HepG2 (cell line): ENCODE data around the gene ZSWIM7. TPM values are rescaled to one million over a fixed set of nuclear protein-coding genes. Genes with fewer than 3 reads are reported as not detected.

ENCODE experiments used
- ATAC-seq: fragments of 200-7000 bp; cut with Tn5 transposase; 3 replicates; pipeline ENCODE4 v1.9.1; 2020; ENCODE audit warnings: mild to moderate bottlenecking, moderate library complexity
- BruUV-seq: library from RNA; stranded (reverse); fragments of 400-500 nt; replicated peaks from 2 replicates; lab custom pipeline; 2021; lab: Mats Ljungman, UMichigan
- CTCF ChIA-PET: fragments of 300-600 bp; formaldehyde crosslinking; extraction: SDS; loops from one replicate; lab custom pipeline; 2021; ENCODE audit warnings: low total read pairs, inconsistent platforms, low intra/inter-chr PET ratio; lab: Yijun Ruan, JAX
- POLR2A ChIA-PET: fragments of 350-600 bp; sonication (Branson Sonifier 250); formaldehyde crosslinking; loops from one replicate; lab custom pipeline; 2020; ENCODE audit warnings: antibody characterized with exemption, inconsistent platforms; lab: Yijun Ruan, JAX
- DNase-seq: peaks from one replicate; pipeline ENCODE4 v3.0.0-alpha.2; 2015; ENCODE audit warnings: low spot score
- FAIRE-seq: peaks from 3 replicates; lab custom pipeline; 2011; peaks lifted over from hg19 to GRCh38; lab: Jason Lieb, UNC
- H2AFZ ChIP-seq: one replicate; pipeline ENCODE4 v1.6.1; 2011; ENCODE audit warnings: low read length, inconsistent platforms
- H3K27ac ChIP-seq: fragments of 300-600 bp; 3 replicates; pipeline ENCODE4 v1.8.0; 2011; ENCODE audit warnings: mixed run types, mild to moderate bottlenecking, mixed read lengths, low read length, inconsistent platforms; ENCODE audit not compliant: insufficient read depth; ENCODE audit errors: extremely low read length
- H3K27me3 ChIP-seq, 2 experiments: fragments of 200-600 bp in 1 of 2; 2 replicates in 1 of 2; 3 replicates in 1 of 2; pipeline versions ENCODE4 v1.6.0 to v1.8.0; 2011; ENCODE audit warnings: low read length in 2 of 2, mild to moderate bottlenecking in 2 of 2, moderate library complexity in 2 of 2, inconsistent platforms in 1 of 2; ENCODE audit not compliant: insufficient read depth in 2 of 2, control insufficient read depth in 1 of 2
- H3K36me3 ChIP-seq, 2 experiments: fragments of 200-600 bp in 1 of 2; replicated peaks in 1 of 2; 2 replicates in 1 of 2; 3 replicates in 1 of 2; pipeline versions ENCODE4 v1.5.1 to v1.8.0; 2011; ENCODE audit warnings: low read length in 2 of 2, inconsistent platforms in 1 of 2; ENCODE audit not compliant: insufficient read depth in 2 of 2, control insufficient read depth in 1 of 2
- H3K4me1 ChIP-seq: 2 replicates; pipeline ENCODE4 v1.5.1; 2012; ENCODE audit warnings: low read length, inconsistent platforms; ENCODE audit not compliant: insufficient read depth
- H3K4me2 ChIP-seq: 2 replicates; pipeline ENCODE4 v1.6.0; 2011; ENCODE audit warnings: low read depth, low read length, inconsistent platforms
- H3K4me3 ChIP-seq, 3 experiments: fragments of 200-600 bp in 1 of 3; sonication (generic), shearing (Covaris generic) in 1 of 3; replicated peaks in 1 of 3; 2 replicates each; pipeline ENCODE4 v1.5.1; 2011 to 2016; ENCODE audit warnings: low read length in 3 of 3, inconsistent platforms in 2 of 3, low read depth in 2 of 3, mild to moderate bottlenecking in 2 of 3, control low read depth in 1 of 3, mixed read lengths in 1 of 3; ENCODE audit not compliant: insufficient read depth in 1 of 3
- H3K79me2 ChIP-seq: one replicate; pipeline ENCODE4 v1.6.1; 2011; ENCODE audit warnings: low read length, inconsistent platforms; ENCODE audit not compliant: insufficient read depth
- H3K9ac ChIP-seq: 2 replicates; pipeline ENCODE4 v1.6.0; 2011; ENCODE audit warnings: mild to moderate bottlenecking, low read depth, low read length, inconsistent platforms; ENCODE audit not compliant: insufficient read depth
- H3K9me3 ChIP-seq: 2 replicates; pipeline ENCODE4 v1.5.1; 2012; ENCODE audit warnings: mild to moderate bottlenecking, low read length
- H4K20me1 ChIP-seq: 2 replicates; pipeline ENCODE4 v1.6.0; 2011; ENCODE audit warnings: inconsistent platforms, mild to moderate bottlenecking, low read length, moderate library complexity; ENCODE audit not compliant: insufficient read depth
- ASH2L ChIP-seq: fragments of 300-600, 200-600 bp; sonication (generic); IDR thresholded peaks from 2 replicates; pipeline ENCODE4 v1.7.0; 2017; ENCODE audit warnings: low read depth, mild to moderate bottlenecking, moderate library complexity, mixed read lengths, low read length; ENCODE audit not compliant: insufficient read length
- CC2D1A ChIP-seq: sonication (generic); formaldehyde crosslinking; IDR thresholded peaks from 2 replicates; pipeline ENCODE4 v1.8.1; 2023; ENCODE audit warnings: mild to moderate bottlenecking, missing genetic modification reagents
- CCDC6 ChIP-seq: sonication (generic); formaldehyde crosslinking; IDR thresholded peaks from 2 replicates; pipeline ENCODE4 v1.8.1; 2022; ENCODE audit warnings: mild to moderate bottlenecking, missing genetic modification reagents, moderate library complexity
- ISL2 ChIP-seq: sonication (generic); formaldehyde crosslinking; IDR thresholded peaks from 2 replicates; pipeline ENCODE4 v1.5.0; 2020; ENCODE audit warnings: missing genetic modification reagents
- KDM2A ChIP-seq: sonication (generic); formaldehyde crosslinking; IDR thresholded peaks from 2 replicates; pipeline ENCODE4 v1.4.0; 2020; ENCODE audit warnings: low read depth, missing genetic modification reagents, borderline replicate concordance
- MAF1 ChIP-seq: sonication (generic); formaldehyde crosslinking; IDR thresholded peaks from 2 replicates; pipeline ENCODE4 v1.5.0; 2020; ENCODE audit warnings: missing genetic modification reagents, borderline replicate concordance
- MED13 ChIP-seq: sonication (generic); formaldehyde crosslinking; IDR thresholded peaks from 2 replicates; pipeline ENCODE4 v1.5.0; 2020; ENCODE audit warnings: missing genetic modification reagents
- MTF1 ChIP-seq: sonication (generic); formaldehyde crosslinking; IDR thresholded peaks from 2 replicates; pipeline ENCODE4 v1.5.0; 2020; ENCODE audit warnings: missing genetic modification reagents
- MXD4 ChIP-seq: IDR thresholded peaks from 2 replicates; pipeline ENCODE4 v1.6.1; 2016; ENCODE audit warnings: mild to moderate bottlenecking, missing biosample characterization, missing genetic modification reagents
- MYC ChIP-seq: sonication (generic); formaldehyde crosslinking; IDR thresholded peaks from 2 replicates; pipeline ENCODE4 v1.9.0; 2021; ENCODE audit warnings: missing genetic modification reagents, borderline replicate concordance
- PAF1 ChIP-seq: IDR thresholded peaks from 2 replicates; pipeline ENCODE4 v1.6.1; 2016; ENCODE audit warnings: missing genetic modification reagents, missing compliant biosample characterization
- PAWR ChIP-seq: sonication (generic); formaldehyde crosslinking; IDR thresholded peaks from 2 replicates; pipeline ENCODE4 v1.4.0; 2020; ENCODE audit warnings: missing genetic modification reagents, mild to moderate bottlenecking, borderline replicate concordance
- SMARCE1 ChIP-seq: fragments of 450-650 bp; IDR thresholded peaks from 2 replicates; pipeline ENCODE4 v1.6.1; 2017; ENCODE audit warnings: borderline replicate concordance
- SNRNP70 ChIP-seq: fragments of 200-400 bp; formaldehyde crosslinking; IDR thresholded peaks from 2 replicates; pipeline ENCODE4 v1.6.1; 2017; ENCODE audit warnings: mild to moderate bottlenecking, low read depth, low read length, moderate library complexity
- SOX13 ChIP-seq, 3 experiments: fragments of 450-650 bp in 1 of 3; sonication (generic) in 1 of 3; formaldehyde crosslinking in 1 of 3; IDR thresholded peaks in 2 of 3; conservative IDR thresholded peaks in 1 of 3; 2 replicates each; pipeline versions ENCODE4 v1.5.0 to v1.6.1; 2016 to 2020; ENCODE audit warnings: antibody characterized with exemption in 1 of 3, mild to moderate bottlenecking in 1 of 3, missing compliant biosample characterization in 1 of 3, missing genetic modification reagents in 1 of 3, moderate library complexity in 1 of 3
- XBP1 ChIP-seq: sonication (generic); formaldehyde crosslinking; IDR thresholded peaks from 2 replicates; pipeline ENCODE4 v1.5.0; 2020; ENCODE audit warnings: missing genetic modification reagents
- ZNF12 ChIP-seq: sonication (generic); formaldehyde crosslinking; IDR thresholded peaks from 2 replicates; pipeline ENCODE4 v1.5.0; 2020; ENCODE audit warnings: missing genetic modification reagents
- ZNF256 ChIP-seq: sonication (generic); formaldehyde crosslinking; conservative IDR thresholded peaks from 2 replicates; pipeline ENCODE4 v1.4.0; 2020; ENCODE audit warnings: missing genetic modification reagents
- ZNF496 ChIP-seq: sonication (generic); formaldehyde crosslinking; IDR thresholded peaks from 2 replicates; pipeline ENCODE4 v1.8.1; 2023; ENCODE audit warnings: mild to moderate bottlenecking, moderate library complexity, missing genetic modification reagents; ENCODE audit not compliant: insufficient replicate concordance
- ZNF615 ChIP-seq: sonication (generic); formaldehyde crosslinking; IDR thresholded peaks from 2 replicates; pipeline ENCODE4 v1.5.0; 2020; ENCODE audit warnings: mild to moderate bottlenecking, missing genetic modification reagents, borderline replicate concordance
- ZNF768 ChIP-seq: sonication (generic); formaldehyde crosslinking; IDR thresholded peaks from 2 replicates; pipeline ENCODE4 v1.4.0; 2020; ENCODE audit warnings: missing genetic modification reagents
- ZNF777 ChIP-seq: sonication (generic); formaldehyde crosslinking; IDR thresholded peaks from 2 replicates; pipeline ENCODE4 v1.4.0; 2020; ENCODE audit warnings: missing genetic modification reagents
- WGBS: methylation state at CpG from one replicate; pipeline ENCODE4 v1.1.6; 2017; ENCODE audit warnings: low lambda C conversion rate; 5-methylcytosine and 5-hydroxymethylcytosine counted together
- in situ Hi-C: cut with HindIII; loops from 2 replicates; pipeline ENCODE4 v1.10.0; 2017; ENCODE audit warnings: low pct_unique_long_range_greater_than_20kb; ENCODE audit not compliant: extremely low pct_ligation_motif_present
- intact Hi-C: fragments of 100-400 bp; cut with micrococcal nuclease; formaldehyde crosslinking; loops from one replicate; pipeline ENCODE4 v1.10.0; 2022; ENCODE audit not compliant: unreplicated experiment
- polyA plus RNA-seq, 8 experiments: library from polyadenylated mRNA; depleted of rRNA in 3 of 8; stranded (reverse) in 7 of 8; unstranded in 1 of 8; fragments of >200 nt; fragmentation: Illumina TruSeq in 4 of 8; extraction: Trizol in 4 of 8; gene quantifications; 2 replicates each; pipeline versions ENCODE4 v1.2.1 to v1.2.3, GENCODE V29; 2011 to 2016; ENCODE audit warnings: low read depth in 4 of 8, missing spikeins in 1 of 8, mixed read lengths in 1 of 8; ENCODE audit not compliant: insufficient read depth in 1 of 8
- total RNA-seq, 5 experiments: library from RNA; depleted of rRNA; stranded (reverse); fragments of >200 nt; fragmentation: Illumina TruSeq; extraction: Trizol; gene quantifications; 2 replicates each; pipeline ENCODE4 v1.2.3, GENCODE V29; 2016; ENCODE audit warnings: low read depth in 1 of 5
- TF ChIP-seq, protein P1 (sequence below): IDR thresholded peaks from 2 replicates; pipeline ENCODE4 v1.6.1; 2016; ENCODE audit warnings: low read depth, borderline replicate concordance
- TF ChIP-seq, protein P2 (sequence below): sonication (generic); formaldehyde crosslinking; IDR thresholded peaks from 2 replicates; pipeline ENCODE4 v1.5.0; 2020; ENCODE audit warnings: mild to moderate bottlenecking, low read depth, missing genetic modification reagents, borderline replicate concordance
- TF ChIP-seq, protein P3 (sequence below): sonication (generic); formaldehyde crosslinking; IDR thresholded peaks from 2 replicates; pipeline ENCODE4 v1.8.0; 2022; ENCODE audit warnings: mild to moderate bottlenecking, missing genetic modification reagents; ENCODE audit not compliant: insufficient replicate concordance

ZSWIM7 gene
- total and polyA plus RNA-seq, 2 of the 13 experiments (the other 11 are each of a cell fraction or from before 2014, with no cell fraction given), result 13.1 to 28.1 TPM

DNA sequence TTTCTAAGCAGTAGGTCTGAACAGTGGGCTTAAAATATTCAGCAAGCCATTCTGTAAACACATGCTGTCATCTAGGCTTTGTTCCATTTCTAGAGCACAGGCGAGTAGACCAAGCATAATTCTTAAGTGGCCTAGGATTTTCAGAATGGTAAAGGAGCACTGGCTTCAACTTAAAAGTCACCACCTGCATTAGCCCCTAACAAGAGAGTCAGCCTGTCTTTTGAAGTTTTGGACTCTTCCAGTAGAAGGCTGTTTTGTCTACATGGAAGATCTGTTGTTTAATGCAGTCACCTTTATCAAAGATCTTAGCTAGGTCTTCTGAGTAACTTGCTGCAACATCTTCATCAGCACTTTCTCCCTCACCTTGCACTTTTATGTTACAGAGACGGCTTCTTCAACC, 36.8 kb upstream of the ZSWIM7 start (continued):
- TF ChIP-seq ZNF256 (CRISPR knock-in tag), result no peak
- no peak for TF ChIP-seq KDM2A
- no peak for TF ChIP-seq CC2D1A
- TF ChIP-seq MYC (CRISPR knock-in tag), result no peak
- no peak for TF ChIP-seq XBP1 (CRISPR knock-in tag)
- no peak for TF ChIP-seq ZNF777 (CRISPR knock-in tag)
- no peak for TF ChIP-seq MED13 (CRISPR knock-in tag)
- TF ChIP-seq ZNF12, result no peak
- TF ChIP-seq SNRNP70, result no peak
- no peak for TF ChIP-seq MXD4
- TF ChIP-seq, protein P1, sequence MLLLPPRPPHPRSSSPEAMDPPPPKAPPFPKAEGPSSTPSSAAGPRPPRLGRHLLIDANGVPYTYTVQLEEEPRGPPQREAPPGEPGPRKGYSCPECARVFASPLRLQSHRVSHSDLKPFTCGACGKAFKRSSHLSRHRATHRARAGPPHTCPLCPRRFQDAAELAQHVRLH, result no peak

DNA sequence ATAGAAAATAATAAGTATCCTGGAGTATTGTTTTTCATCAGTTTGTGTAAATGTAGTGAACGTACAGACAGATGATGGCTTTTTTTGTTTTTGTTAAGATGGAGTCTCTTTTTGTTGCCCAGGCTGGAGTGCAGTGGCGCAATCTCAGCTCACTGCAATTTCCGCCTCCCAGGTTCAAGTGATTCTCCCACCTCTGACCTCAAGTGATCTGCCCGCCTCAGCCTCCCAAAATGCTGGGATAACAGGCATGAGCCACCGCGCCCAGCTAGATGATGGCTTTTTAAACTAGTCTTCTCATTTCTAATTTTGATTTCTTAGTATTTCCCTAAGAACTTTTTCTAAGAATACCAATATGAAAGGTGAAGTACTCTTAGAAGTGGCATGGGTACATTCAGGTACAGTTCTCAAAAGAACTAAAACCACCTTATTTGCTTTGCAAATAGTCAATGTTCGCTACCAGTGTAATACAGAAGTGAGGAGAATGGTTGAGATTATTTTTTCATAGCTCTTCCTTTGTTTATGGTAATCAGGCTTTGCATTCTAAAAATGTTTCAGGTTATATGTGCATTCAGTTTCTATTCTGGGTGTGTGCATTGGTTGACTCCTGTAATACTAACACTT, 34.3 kb upstream of the ZSWIM7 start:
- no peak for DNase-seq
- H3K27ac ChIP-seq, result no peak overlapping the region
- no peak overlapping the region for H3K9ac ChIP-seq
- no peak overlapping the region for H3K4me2 ChIP-seq
- no peak overlapping the region for H3K4me3 ChIP-seq
- POLR2A ChIA-PET, result no interaction called here
- no peaks in the 10 kb centered on the region for H3K27me3 ChIP-seq
- BruUV-seq, result no TSS peak
- CTCF ChIA-PET, result no interaction called here
- H3K4me1 ChIP-seq, result 0 out of 2 replicates have a peak, but pooled peaks cover 7% of the 10 kb centered on the region
- 98% methylated on average over 7 of the region's 7 CpGs for WGBS
- no peaks in the 10 kb centered on the region for H3K79me2 ChIP-seq
- no peak for ATAC-seq
- H3K36me3 ChIP-seq, result peaks cover 24 to 87% of the 10 kb centered on the region in 2 experiments
- no peak overlapping the region for H2AFZ ChIP-seq
- no peak for FAIRE-seq
- no peaks in the 10 kb centered on the region for H3K9me3 ChIP-seq
- in situ Hi-C loops (loop anchor here (10.0 kb wide), 1 partner anchor 61 kb away; no protein-coding TSS in a partner anchor), intact Hi-C loops (no loop called here)
- no peaks in the 10 kb centered on the region for H4K20me1 ChIP-seq
- TF ChIP-seq MAF1 (no peak), ZNF615 (CRISPR knock-in tag) (no peak), ZNF496 (CRISPR knock-in tag) (no peak), ZNF768 (no peak), CCDC6 (CRISPR knock-in tag) (no peak), PAF1 (CRISPR knock-in tag) (no peak), ISL2 (no peak), PAWR (CRISPR knock-in tag) (no peak), ASH2L (no peak), MTF1 (CRISPR knock-in tag) (no peak), SOX13 (IDR thresholded peaks at IDR 0.05) (no peak), SOX13 (CRISPR knock-in tag; conservative IDR thresholded peaks at IDR 0.05 in 1 of 2, IDR thresholded peaks at IDR 0.05 in 1 of 2) (no peak), SMARCE1 (no peak)
- TF ChIP-seq, protein P2, sequence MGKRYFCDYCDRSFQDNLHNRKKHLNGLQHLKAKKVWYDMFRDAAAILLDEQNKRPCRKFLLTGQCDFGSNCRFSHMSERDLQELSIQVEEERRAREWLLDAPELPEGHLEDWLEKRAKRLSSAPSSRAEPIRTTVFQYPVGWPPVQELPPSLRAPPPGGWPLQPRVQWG (CRISPR knock-in tag), result no peak
- TF ChIP-seq, protein P3, sequence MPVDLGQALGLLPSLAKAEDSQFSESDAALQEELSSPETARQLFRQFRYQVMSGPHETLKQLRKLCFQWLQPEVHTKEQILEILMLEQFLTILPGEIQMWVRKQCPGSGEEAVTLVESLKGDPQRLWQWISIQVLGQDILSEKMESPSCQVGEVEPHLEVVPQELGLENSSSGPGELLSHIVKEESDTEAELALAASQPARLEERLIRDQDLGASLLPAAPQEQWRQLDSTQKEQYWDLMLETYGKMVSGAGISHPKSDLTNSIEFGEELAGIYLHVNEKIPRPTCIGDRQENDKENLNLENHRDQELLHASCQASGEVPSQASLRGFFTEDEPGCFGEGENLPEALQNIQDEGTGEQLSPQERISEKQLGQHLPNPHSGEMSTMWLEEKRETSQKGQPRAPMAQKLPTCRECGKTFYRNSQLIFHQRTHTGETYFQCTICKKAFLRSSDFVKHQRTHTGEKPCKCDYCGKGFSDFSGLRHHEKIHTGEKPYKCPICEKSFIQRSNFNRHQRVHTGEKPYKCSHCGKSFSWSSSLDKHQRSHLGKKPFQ, result no peak
